ENCODE measurements around the gene HLTF. TPM values are rescaled to one million over a fixed set of nuclear protein-coding genes. Genes with fewer than 3 reads are reported as not detected.

The HLTF gene
- total RNA-seq, 6 donors from 2014 or later = 14.1 to 26.2 (median 19.0) TPM

- WGBS, 2 donors = 82 to 96% methylated on average over 2 of the region's 2 CpGs
- Histone ChIP-seq H3K9me3 (no peaks in the 10 kb centered on the region), H3K36me3 (peaks cover 0 to 47% (median 9%) of the 10 kb centered on the region in 4 donors), H3K4me1 (no peaks in the 10 kb centered on the region), H3K4me3 (no peak overlapping the region), H3K27me3 (no peaks in the 10 kb centered on the region), H3K27ac (no peak overlapping the region)
- DNase-seq (no peak), ATAC-seq (ENCODE audit: low FRiP score in 2 of 2) (no peak)
- TF ChIP-seq EP300 (IDR thresholded peaks at IDR 0.05) (no peak), POLR2A (IDR thresholded peaks at IDR 0.05) (no peak), CTCF (IDR thresholded peaks at IDR 0.05) (no peak), POLR2AphosphoS5 (IDR thresholded peaks at IDR 0.05) (no peak)
Measured at GRCh38 chr3:149061776-149062175, 24.6 kb downstream of the HLTF start.

- ATAC-seq (ENCODE audit: low FRiP score in 2 of 2) (no peak), DNase-seq (no peak)
- no peak for TF ChIP-seq CTCF (IDR thresholded peaks at IDR 0.05)
- no peak for TF ChIP-seq EP300 (IDR thresholded peaks at IDR 0.05)
- TF ChIP-seq POLR2A (IDR thresholded peaks at IDR 0.05) = no peak
- TF ChIP-seq POLR2AphosphoS5 (IDR thresholded peaks at IDR 0.05) = no peak
- Histone ChIP-seq H3K4me1 (no peaks in the 10 kb centered on the region), H3K9me3 (no peaks in the 10 kb centered on the region), H3K27ac (no peak overlapping the region), H3K36me3 (peaks cover 0 to 39% (median 10%) of the 10 kb centered on the region in 4 donors), H3K27me3 (no peaks in the 10 kb centered on the region), H3K4me3 (no peak overlapping the region)
- WGBS, 2 donors = 77 to 84% methylated on average over 1 of the region's 1 CpG
Measured at GRCh38 chr3:149058602-149059001, 27.7 kb downstream of the HLTF start.

GRCh38 chr3:149058198-149058597, 28.1 kb downstream of the HLTF start:
- Histone ChIP-seq H3K9me3 (no peaks in the 10 kb centered on the region), H3K4me1 (no peaks in the 10 kb centered on the region), H3K27me3 (no peaks in the 10 kb centered on the region), H3K4me3 (no peak overlapping the region), H3K27ac (no peak overlapping the region), H3K36me3 (peaks cover 0 to 42% (median 10%) of the 10 kb centered on the region in 4 donors)
- no peak for TF ChIP-seq POLR2AphosphoS5 (IDR thresholded peaks at IDR 0.05)
- WGBS, 2 donors = 100% methylated on average over 1 of the region's 1 CpG
- no peak for DNase-seq
- no peak for ATAC-seq (ENCODE audit: low FRiP score in 2 of 2)

- no peak for DNase-seq
- H3K27ac ChIP-seq = no peak overlapping the region
- 68 to 73% methylated on average over 3 of the region's 3 CpGs for WGBS, 2 donors
- no peak for ATAC-seq (ENCODE audit: low FRiP score in 2 of 2)
- H3K4me3 ChIP-seq = no peak overlapping the region
- peaks cover 0 to 35% (median 10%) of the 10 kb centered on the region in 4 donors for H3K36me3 ChIP-seq
- H3K27me3 ChIP-seq = no peaks in the 10 kb centered on the region
- no peak for TF ChIP-seq EP300 (IDR thresholded peaks at IDR 0.05)
- no peak for TF ChIP-seq POLR2AphosphoS5 (IDR thresholded peaks at IDR 0.05)
- no peak for TF ChIP-seq CTCF (IDR thresholded peaks at IDR 0.05)
- no peak for TF ChIP-seq POLR2A (IDR thresholded peaks at IDR 0.05)
- H3K9me3 ChIP-seq = no peaks in the 10 kb centered on the region
- no peaks in the 10 kb centered on the region for H3K4me1 ChIP-seq
Measured at GRCh38 chr3:149055575-149055974, 30.8 kb downstream of the HLTF start.

GRCh38 chr3:149044339-149045083, 41.8 kb downstream of the HLTF start:
- no peak for ATAC-seq (ENCODE audit: low FRiP score in 2 of 2)
- 92% methylated on average over 5 of the region's 5 CpGs for WGBS, 2 donors

More at GRCh38 chr3:149044339-149045083, 41.8 kb downstream of the HLTF start:
- DNase-seq = no peak
- no peak for TF ChIP-seq CTCF (IDR thresholded peaks at IDR 0.05)
- no peak for TF ChIP-seq POLR2AphosphoS5 (IDR thresholded peaks at IDR 0.05)
- TF ChIP-seq EP300 (IDR thresholded peaks at IDR 0.05) = no peak
- no peak for TF ChIP-seq POLR2A (IDR thresholded peaks at IDR 0.05)
- H3K4me1 ChIP-seq = no peaks in the 10 kb centered on the region
- no peak overlapping the region for H3K4me3 ChIP-seq
- no peak overlapping the region for H3K27ac ChIP-seq
- no peaks in the 10 kb centered on the region for H3K27me3 ChIP-seq
- H3K36me3 ChIP-seq = peaks cover under 1 to 38% (median 3%) of the 10 kb centered on the region in 4 donors
- no peaks in the 10 kb centered on the region for H3K9me3 ChIP-seq
